Measurements from ENCODE around the gene LRRC8B. TPM values are rescaled to one million over a fixed set of nuclear protein-coding genes. Genes with fewer than 3 reads are reported as not detected.

The LRRC8B gene
- total RNA-seq, 1 experiment from 2014 or later: 9.7 TPM

GRCh38 chr1:89584781-89585180 lies 60.2 kb downstream of the LRRC8B start:
- peaks cover 9% of the 10 kb centered on the region for H3K4me1 Mint-ChIP-seq (ENCODE audit: insufficient read depth, unreplicated experiment)
- H3K36me3 Mint-ChIP-seq (ENCODE audit: insufficient read depth, unreplicated experiment): peaks cover 10% of the 10 kb centered on the region
- no peak for TF ChIP-seq CTCF (IDR thresholded peaks at IDR 0.05; ENCODE audit: unreplicated experiment)
- H3K9me3 Mint-ChIP-seq (ENCODE audit: unreplicated experiment): no peaks in the 10 kb centered on the region
- no peaks in the 10 kb centered on the region for H3K27me3 Mint-ChIP-seq (ENCODE audit: insufficient read depth, unreplicated experiment)
- no peak overlapping the region for H3K27ac Mint-ChIP-seq (ENCODE audit: low read depth, unreplicated experiment)
- BruUV-seq (replicated peaks): no TSS peak
- CTCF ChIA-PET: interaction anchor here (1.2 kb wide), 1 partner anchor 600 kb away, joined by 3 read pairs; no protein-coding TSS in a partner anchor
- POLR2A ChIA-PET: no interaction called here
- no peak for DNase-seq (ENCODE audit: unreplicated experiment)
- intact Hi-C loops (cut with micrococcal nuclease): no loop called here
- no peak overlapping the region for H3K4me3 Mint-ChIP-seq (ENCODE audit: unreplicated experiment)

- no peak for DNase-seq (ENCODE audit: unreplicated experiment)
- no TSS peak for BruUV-seq (replicated peaks)
- no peak for TF ChIP-seq CTCF (IDR thresholded peaks at IDR 0.05; ENCODE audit: unreplicated experiment)
- Mint-ChIP-seq H3K4me3 (ENCODE audit: unreplicated experiment) (no peak overlapping the region), H3K27ac (ENCODE audit: low read depth, unreplicated experiment) (no peak overlapping the region), H3K4me1 (ENCODE audit: insufficient read depth, unreplicated experiment) (peaks cover 21% of the 10 kb centered on the region), H3K27me3 (ENCODE audit: insufficient read depth, unreplicated experiment) (no peaks in the 10 kb centered on the region), H3K36me3 (ENCODE audit: insufficient read depth, unreplicated experiment) (peaks cover 8% of the 10 kb centered on the region), H3K9me3 (ENCODE audit: unreplicated experiment) (no peaks in the 10 kb centered on the region)
- intact Hi-C loops (cut with micrococcal nuclease): no loop called here
- ChIA-PET CTCF (interaction anchor here (0.7 to 1.5 kb wide), 2 partner anchors 9 to 104 kb away, joined by 3 to 4 read pairs; no protein-coding TSS in a partner anchor), POLR2A (no interaction called here)
These were observed 63.1 kb downstream of the LRRC8B start for GRCh38 chr1:89587729-89588161.

- BruUV-seq (replicated peaks): no TSS peak
- no peak overlapping the region for H3K27ac Mint-ChIP-seq (ENCODE audit: low read depth, unreplicated experiment)
- peaks cover 25% of the 10 kb centered on the region for H3K4me1 Mint-ChIP-seq (ENCODE audit: insufficient read depth, unreplicated experiment)
- CTCF ChIA-PET: no interaction called here
- no peak for DNase-seq (ENCODE audit: unreplicated experiment)
- H3K4me3 Mint-ChIP-seq (ENCODE audit: unreplicated experiment): no peak overlapping the region
- no peaks in the 10 kb centered on the region for H3K9me3 Mint-ChIP-seq (ENCODE audit: unreplicated experiment)
- intact Hi-C loops (cut with micrococcal nuclease): no loop called here
- TF ChIP-seq CTCF (IDR thresholded peaks at IDR 0.05; ENCODE audit: unreplicated experiment): no peak
- H3K36me3 Mint-ChIP-seq (ENCODE audit: insufficient read depth, unreplicated experiment): peaks cover 4% of the 10 kb centered on the region
- POLR2A ChIA-PET: no interaction called here
- H3K27me3 Mint-ChIP-seq (ENCODE audit: insufficient read depth, unreplicated experiment): no peaks in the 10 kb centered on the region
These were observed 63.9 kb downstream of the LRRC8B start for GRCh38 chr1:89588480-89588879.

GRCh38 chr1:89589515-89589914 lies 64.9 kb downstream of the LRRC8B start:
- ChIA-PET CTCF (interaction anchor here (0.8 kb wide), 1 partner anchor 70 kb away, joined by 3 read pairs; no protein-coding TSS in a partner anchor), POLR2A (interaction anchor here (0.9 to 1.6 kb wide), 3 partner anchors 10 to 42 kb away, joined by 3 to 5 read pairs (median 4); no protein-coding TSS in a partner anchor)
- BruUV-seq (replicated peaks): no TSS peak
- Mint-ChIP-seq H3K4me1 (ENCODE audit: insufficient read depth, unreplicated experiment) (peaks cover 34% of the 10 kb centered on the region), H3K27me3 (ENCODE audit: insufficient read depth, unreplicated experiment) (no peaks in the 10 kb centered on the region), H3K36me3 (ENCODE audit: insufficient read depth, unreplicated experiment) (peaks cover 4% of the 10 kb centered on the region), H3K27ac (ENCODE audit: low read depth, unreplicated experiment) (peak overlapping the region; percentile 68), H3K9me3 (ENCODE audit: unreplicated experiment) (no peaks in the 10 kb centered on the region), H3K4me3 (ENCODE audit: unreplicated experiment) (no peak overlapping the region)
- DNase-seq (ENCODE audit: unreplicated experiment): peak; percentile 44
- intact Hi-C loops (cut with micrococcal nuclease): no loop called here
- no peak for TF ChIP-seq CTCF (IDR thresholded peaks at IDR 0.05; ENCODE audit: unreplicated experiment)

Data from MCF 10A (cell line).